Neural cell (in vitro differentiated cells): ENCODE measurements around the gene QRICH2. TPM values are rescaled to one million over a fixed set of nuclear protein-coding genes. Genes with fewer than 3 reads are reported as not detected.
A peak's percentile ranks its signal among the peaks of the same experiment; 100 is the strongest.

Source experiments
- H2AFZ ChIP-seq: fragments of 200-600, 300-800 bp; sonication (generic), shearing (Covaris generic); 2 replicates; pipeline ENCODE4 v1.6.0; 2014; ENCODE audit warnings: low read depth, mild to moderate bottlenecking, antibody characterized with exemption, low read length, moderate library complexity
- H3F3A ChIP-seq: fragments of 200-600 bp; shearing (Covaris generic); 2 replicates; pipeline ENCODE4 v1.6.1; 2016; ENCODE audit warnings: mild to moderate bottlenecking, moderate library complexity, mixed read lengths, antibody characterized with exemption, low read length; ENCODE audit not compliant: insufficient read depth, poor library complexity, severe bottlenecking
- H3K27ac ChIP-seq: fragments of 200-600, 300-800 bp; sonication (generic), shearing (Covaris generic); 2 replicates; pipeline ENCODE4 v1.5.1; 2014; ENCODE audit warnings: mild to moderate bottlenecking, low read length, moderate library complexity
- H3K27me3 ChIP-seq: fragments of 300-800, 200-600 bp; sonication (generic), shearing (Covaris generic); 2 replicates; pipeline ENCODE4 v1.6.0; 2014; ENCODE audit warnings: mild to moderate bottlenecking, low read depth, low read length, moderate library complexity; ENCODE audit not compliant: insufficient read depth
- H3K36me3 ChIP-seq: fragments of 300-800, 200-600 bp; sonication (generic), shearing (Covaris generic); 2 replicates; pipeline ENCODE4 v1.5.1; 2014; ENCODE audit warnings: mild to moderate bottlenecking, antibody characterized with exemption, low read length, moderate library complexity; ENCODE audit not compliant: insufficient read depth
- H3K4me2 ChIP-seq: fragments of 300-800, 200-600 bp; sonication (generic), shearing (Covaris generic); 2 replicates; pipeline ENCODE4 v1.6.0; 2014; ENCODE audit warnings: mild to moderate bottlenecking, low read length
- H3K4me3 ChIP-seq: fragments of 300-800, 200-600 bp; sonication (generic), shearing (Covaris generic); 2 replicates; pipeline ENCODE4 v1.5.1; 2014; ENCODE audit warnings: mild to moderate bottlenecking, low read length, moderate library complexity
- H3K79me2 ChIP-seq: fragments of 200-600 bp; shearing (Covaris generic); replicated peaks from 2 replicates; pipeline ENCODE4 v1.6.0; 2014; ENCODE audit warnings: mild to moderate bottlenecking, low read length, moderate library complexity; ENCODE audit not compliant: insufficient read depth
- H3K9ac ChIP-seq: fragments of 300-800, 200-600 bp; sonication (generic), shearing (Covaris generic); 2 replicates; pipeline ENCODE4 v1.6.1; 2016; ENCODE audit warnings: mild to moderate bottlenecking, low read length, mixed read lengths
- H3K9me2 ChIP-seq: fragments of 200-600 bp; shearing (Covaris generic); 2 replicates; pipeline ENCODE4 v1.6.1; 2016; ENCODE audit warnings: mild to moderate bottlenecking, low read length, mixed read lengths; ENCODE audit not compliant: insufficient read depth
- H3K9me3 ChIP-seq: fragments of 200-600, 300-800 bp; sonication (generic), shearing (Covaris generic); 2 replicates; pipeline ENCODE4 v1.6.1; 2016; ENCODE audit warnings: mild to moderate bottlenecking, mixed run types, low read length, moderate library complexity, mixed read lengths
- H4K20me1 ChIP-seq: fragments of 200-600 bp; shearing (Covaris generic); 2 replicates; pipeline ENCODE4 v1.6.1; 2016; ENCODE audit warnings: mild to moderate bottlenecking, mixed run types; ENCODE audit not compliant: insufficient read depth
- EP300 ChIP-seq: fragments of 450-650 bp; conservative IDR thresholded peaks from 2 replicates; pipeline ENCODE4 v1.6.1; 2014; ENCODE audit warnings: antibody characterized with exemption, mild to moderate bottlenecking, moderate library complexity; ENCODE audit not compliant: poor library complexity, severe bottlenecking
- MXI1 ChIP-seq: fragments of 450-650 bp; conservative IDR thresholded peaks from 2 replicates; pipeline ENCODE4 v1.6.1; 2014; ENCODE audit warnings: antibody characterized with exemption, mild to moderate bottlenecking; ENCODE audit not compliant: poor library complexity, severe bottlenecking
- POLR2AphosphoS5 ChIP-seq: IDR thresholded peaks from 2 replicates; pipeline ENCODE4 v1.6.1; 2012
- RAD21 ChIP-seq: fragments of 450-650 bp; conservative IDR thresholded peaks from 2 replicates; pipeline ENCODE4 v1.6.1; 2014; ENCODE audit warnings: antibody characterized with exemption, mild to moderate bottlenecking, moderate library complexity
- REST ChIP-seq: IDR thresholded peaks from 2 replicates; pipeline ENCODE4 v1.6.1; 2012; ENCODE audit warnings: borderline replicate concordance
- SMC3 ChIP-seq: fragments of 450-650 bp; conservative IDR thresholded peaks from 2 replicates; pipeline ENCODE4 v1.6.1; 2014; ENCODE audit warnings: antibody characterized with exemption, mild to moderate bottlenecking, moderate library complexity; ENCODE audit not compliant: poor library complexity
- TAF1 ChIP-seq: IDR thresholded peaks from 2 replicates; pipeline ENCODE4 v1.6.1; 2012; ENCODE audit warnings: low read depth
- polyA plus RNA-seq: library from polyadenylated mRNA; depleted of rRNA; stranded (reverse); fragments of >200 nt; gene quantifications from 2 replicates; pipeline ENCODE4 v1.2.3, GENCODE V29; 2014
- TF ChIP-seq, protein P1 (sequence below): fragments of 450-650 bp; IDR thresholded peaks from 2 replicates; pipeline ENCODE4 v1.5.1; 2014; ENCODE audit warnings: antibody characterized with exemption, mild to moderate bottlenecking, moderate library complexity; ENCODE audit not compliant: poor library complexity, severe bottlenecking

Gene QRICH2
- polyA plus RNA-seq, 1 donor from 2014 or later, result 17.3 TPM

GRCh38 chr17:76248013-76248782 is 59.9 kb downstream of the QRICH2 start:
- Histone ChIP-seq H3K4me3 (no peak overlapping the region), H3K27ac (no peak overlapping the region), H2AFZ (no peak overlapping the region), H3K36me3 (no peaks in the 10 kb centered on the region), H4K20me1 (no peaks in the 10 kb centered on the region), H3K9me3 (no peaks in the 10 kb centered on the region), H3K79me2 (no peaks in the 10 kb centered on the region), H3K9ac (no peak overlapping the region), H3F3A (no peaks in the 10 kb centered on the region), H3K27me3 (no peaks in the 10 kb centered on the region), H3K4me2 (no peak overlapping the region), H3K9me2 (no peaks in the 10 kb centered on the region)
- no peak for TF ChIP-seq REST
- TF ChIP-seq, protein P1, sequence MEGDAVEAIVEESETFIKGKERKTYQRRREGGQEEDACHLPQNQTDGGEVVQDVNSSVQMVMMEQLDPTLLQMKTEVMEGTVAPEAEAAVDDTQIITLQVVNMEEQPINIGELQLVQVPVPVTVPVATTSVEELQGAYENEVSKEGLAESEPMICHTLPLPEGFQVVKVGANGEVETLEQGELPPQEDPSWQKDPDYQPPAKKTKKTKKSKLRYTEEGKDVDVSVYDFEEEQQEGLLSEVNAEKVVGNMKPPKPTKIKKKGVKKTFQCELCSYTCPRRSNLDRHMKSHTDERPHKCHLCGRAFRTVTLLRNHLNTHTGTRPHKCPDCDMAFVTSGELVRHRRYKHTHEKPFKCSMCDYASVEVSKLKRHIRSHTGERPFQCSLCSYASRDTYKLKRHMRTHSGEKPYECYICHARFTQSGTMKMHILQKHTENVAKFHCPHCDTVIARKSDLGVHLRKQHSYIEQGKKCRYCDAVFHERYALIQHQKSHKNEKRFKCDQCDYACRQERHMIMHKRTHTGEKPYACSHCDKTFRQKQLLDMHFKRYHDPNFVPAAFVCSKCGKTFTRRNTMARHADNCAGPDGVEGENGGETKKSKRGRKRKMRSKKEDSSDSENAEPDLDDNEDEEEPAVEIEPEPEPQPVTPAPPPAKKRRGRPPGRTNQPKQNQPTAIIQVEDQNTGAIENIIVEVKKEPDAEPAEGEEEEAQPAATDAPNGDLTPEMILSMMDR, result peak; percentile 42

GRCh38 chr17:76247304-76247703 is 60.8 kb downstream of the QRICH2 start:
- no peak overlapping the region for H3K4me3 ChIP-seq
- H3K9ac ChIP-seq, result no peak overlapping the region
- TF ChIP-seq MXI1 (no peak), POLR2AphosphoS5 (no peak), REST (no peak), TAF1 (no peak), RAD21 (no peak), SMC3 (no peak), EP300 (no peak)
- TF ChIP-seq, protein P1, result no peak
- H2AFZ ChIP-seq, result no peak overlapping the region
- H3K27me3 ChIP-seq, result no peaks in the 10 kb centered on the region
- no peak overlapping the region for H3K27ac ChIP-seq
- H3F3A ChIP-seq, result no peaks in the 10 kb centered on the region
- no peak overlapping the region for H3K4me2 ChIP-seq
- no peaks in the 10 kb centered on the region for H3K79me2 ChIP-seq
- no peaks in the 10 kb centered on the region for H4K20me1 ChIP-seq
- H3K9me3 ChIP-seq, result no peaks in the 10 kb centered on the region
- H3K9me2 ChIP-seq, result no peaks in the 10 kb centered on the region
- H3K36me3 ChIP-seq, result no peaks in the 10 kb centered on the region
